Putamen (tissue), 1 donor: ENCODE data around the gene CLEC2B.
"Not testable (repeated sequence)": the region's sequence is repeated elsewhere in the genome, so short reads cannot be mapped to it uniquely, and the experiment has no call there.

Experiments
- DNase-seq: peaks from one replicate; pipeline ENCODE4 v3.0.0-alpha.2; 2016; ENCODE audit warnings: low spot score

Gene CLEC2B

DNA sequence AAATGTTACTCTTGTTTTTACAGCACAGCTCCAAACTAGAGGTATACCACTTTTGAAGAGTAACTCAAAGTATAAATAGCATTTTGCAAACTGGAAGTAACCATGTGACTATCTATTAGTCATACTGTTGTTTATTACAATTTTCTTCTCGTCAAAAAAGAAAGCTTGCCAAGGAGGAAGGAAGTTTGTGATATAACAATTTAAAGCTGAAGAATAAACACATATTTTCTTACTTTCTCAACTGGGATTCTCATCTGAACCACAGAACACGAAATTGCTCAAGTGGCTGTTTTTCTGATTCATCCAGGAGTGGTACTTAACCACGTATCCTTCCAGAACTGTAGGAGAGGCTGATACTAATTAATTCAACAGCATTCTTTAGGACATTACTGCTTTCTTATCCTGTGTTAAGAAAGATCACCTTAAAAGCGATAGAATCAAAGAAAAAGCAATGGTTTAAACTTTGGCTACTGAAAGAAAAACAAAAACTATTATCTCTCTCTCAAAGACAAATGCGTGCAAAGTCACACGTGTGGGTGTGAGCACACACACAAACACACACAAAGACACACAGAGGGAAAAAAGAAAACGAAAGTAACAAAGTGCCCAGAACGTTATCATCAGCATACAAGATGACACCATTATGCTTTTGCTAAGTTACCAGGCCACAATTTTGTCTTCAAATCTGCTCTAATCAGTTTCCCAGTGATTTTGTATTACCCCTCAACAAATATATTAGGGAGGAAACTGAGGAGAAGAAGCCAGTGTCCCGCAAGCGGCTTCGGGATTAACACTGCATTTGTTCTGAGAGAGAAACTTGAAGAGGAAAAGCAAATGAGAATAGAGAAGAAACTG is at the start of gene CLEC2B:
CLEC2B (minus strand) TSS at position 48 of the 855 bp plus-strand sequence.
- no peak for DNase-seq

DNA sequence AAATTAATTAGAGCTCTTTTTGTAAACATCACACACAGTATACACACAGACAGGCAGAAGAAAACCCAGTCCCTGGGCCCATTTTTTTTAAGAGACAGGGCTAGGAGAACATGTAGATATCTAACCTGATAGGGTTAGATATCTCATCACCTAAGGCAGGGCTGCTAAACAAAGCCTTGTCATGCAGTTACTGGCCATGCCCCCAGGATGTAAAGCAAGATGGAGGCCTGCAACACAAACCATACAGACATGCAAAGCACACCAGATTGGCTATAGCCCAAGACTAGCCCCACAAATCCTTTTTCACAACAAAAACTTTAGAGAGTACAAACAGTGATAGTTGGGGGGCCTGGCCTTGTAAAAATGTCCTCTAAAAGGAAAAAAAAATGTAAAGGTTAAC is 42.6 kb upstream of the CLEC2B start:
- no peak for DNase-seq

DNA sequence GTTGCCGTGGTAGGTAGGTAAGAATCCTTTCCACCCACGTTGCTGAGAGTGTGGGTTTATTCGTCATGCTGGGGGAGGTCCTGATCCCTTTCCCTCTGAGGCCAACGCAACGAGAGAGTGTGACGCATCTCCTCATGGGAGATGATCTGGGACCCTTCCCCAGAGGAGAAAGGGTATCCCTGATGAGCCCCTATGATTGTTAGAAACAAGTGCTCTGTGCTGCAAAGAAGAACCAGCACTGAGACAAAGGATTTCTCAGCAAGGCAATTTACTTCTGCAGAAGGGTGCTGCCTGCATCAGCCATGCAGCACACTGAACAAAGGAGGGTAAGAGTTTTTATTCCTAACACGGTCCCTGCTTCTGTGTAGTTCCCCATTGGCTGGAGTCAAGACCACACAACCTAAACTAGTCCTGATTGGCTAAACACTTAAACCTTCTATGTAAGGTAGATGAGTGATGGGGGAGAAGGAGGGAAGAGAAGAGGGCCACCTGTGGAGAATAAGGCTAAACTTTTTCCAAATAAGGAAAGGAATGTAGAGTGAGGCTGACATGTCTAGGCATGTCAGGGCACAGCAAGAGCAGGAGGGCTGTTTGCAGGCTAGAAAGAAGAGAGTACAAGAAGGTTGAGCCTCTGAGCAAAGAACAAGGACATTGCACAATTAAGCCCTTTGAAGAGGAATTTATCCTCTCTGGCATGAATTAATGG is 41.7 kb upstream of the CLEC2B start:
- no peak for DNase-seq

DNA sequence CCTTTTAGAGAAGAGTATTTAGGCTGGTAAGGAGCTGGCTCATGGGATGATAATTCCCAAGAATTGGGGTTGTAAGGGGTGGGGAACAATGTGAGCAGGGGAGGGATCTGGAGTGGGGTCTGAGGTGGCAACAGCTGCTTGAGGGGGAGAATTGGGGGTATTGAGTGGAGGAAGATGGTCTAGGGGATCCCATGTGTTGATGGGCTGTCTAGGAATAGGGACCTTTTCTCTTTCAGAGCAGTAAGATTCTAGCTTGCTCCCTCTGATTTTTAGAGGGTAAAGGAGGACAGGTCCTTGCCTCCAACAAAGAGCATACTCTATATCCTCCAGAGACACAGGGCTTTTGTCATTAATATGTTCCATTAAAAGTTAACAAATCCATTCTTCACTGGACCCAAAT is 40.6 kb upstream of the CLEC2B start:
- DNase-seq: no peak

DNA sequence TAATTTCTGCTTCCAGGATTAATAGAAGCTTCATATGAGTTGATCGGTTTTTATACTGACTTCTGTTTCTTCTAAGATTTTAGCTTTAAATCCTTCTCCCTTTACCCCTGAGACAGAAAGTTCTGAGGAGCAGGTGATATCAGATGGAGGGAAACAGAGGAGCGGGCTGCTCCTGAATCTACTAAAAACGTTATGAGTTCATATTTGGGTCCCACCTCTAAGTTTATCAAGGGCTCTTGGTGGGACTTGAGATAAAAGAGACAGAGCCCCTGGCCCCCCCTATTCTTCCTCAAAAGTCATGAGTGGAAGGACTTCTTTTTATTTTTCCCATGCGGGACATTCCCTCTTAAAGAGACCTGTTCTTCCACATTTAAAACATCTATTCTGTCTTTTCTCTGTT is 39.2 kb upstream of the CLEC2B start:
- DNase-seq: no peak

DNA sequence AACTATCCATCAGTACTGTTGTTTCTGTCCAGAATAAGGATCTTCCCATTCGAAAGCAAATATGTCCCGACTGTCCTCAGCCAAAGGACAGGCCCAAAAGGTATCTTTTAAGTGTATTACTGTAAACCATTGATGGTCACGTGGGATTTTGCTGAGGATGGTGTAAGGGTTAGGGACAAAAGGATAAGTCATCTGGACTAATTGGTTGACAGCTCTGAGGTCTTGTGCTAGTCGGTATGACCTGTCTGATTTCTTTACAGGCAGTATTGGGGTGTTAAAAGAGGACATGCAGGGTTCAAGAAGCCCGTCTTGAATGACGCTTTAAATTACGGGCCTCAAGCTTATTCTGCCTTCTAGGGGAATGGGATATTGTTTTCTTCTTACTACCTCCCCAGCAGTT is 38.6 kb upstream of the CLEC2B start:
- DNase-seq: no peak

DNA sequence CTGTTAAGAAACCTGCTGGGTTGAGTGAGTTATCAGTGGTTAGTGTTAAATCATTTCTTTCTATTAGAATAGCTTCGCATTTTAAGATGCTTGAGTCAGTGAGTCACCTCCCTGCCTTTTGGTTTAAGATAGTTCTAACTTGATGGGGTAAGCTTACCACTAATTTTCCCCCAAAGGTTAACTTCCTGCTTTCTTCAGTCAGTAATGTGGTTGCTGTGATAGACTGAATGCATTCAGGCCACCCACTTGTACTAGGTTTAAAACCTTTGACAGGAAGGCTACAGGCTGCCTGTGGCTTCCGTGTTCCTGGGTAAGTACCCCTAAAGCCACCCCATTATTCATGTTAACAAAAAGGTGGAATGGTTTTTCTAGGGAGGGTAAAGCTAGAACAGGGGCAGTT is 37.7 kb upstream of the CLEC2B start:
- no peak for DNase-seq

DNA sequence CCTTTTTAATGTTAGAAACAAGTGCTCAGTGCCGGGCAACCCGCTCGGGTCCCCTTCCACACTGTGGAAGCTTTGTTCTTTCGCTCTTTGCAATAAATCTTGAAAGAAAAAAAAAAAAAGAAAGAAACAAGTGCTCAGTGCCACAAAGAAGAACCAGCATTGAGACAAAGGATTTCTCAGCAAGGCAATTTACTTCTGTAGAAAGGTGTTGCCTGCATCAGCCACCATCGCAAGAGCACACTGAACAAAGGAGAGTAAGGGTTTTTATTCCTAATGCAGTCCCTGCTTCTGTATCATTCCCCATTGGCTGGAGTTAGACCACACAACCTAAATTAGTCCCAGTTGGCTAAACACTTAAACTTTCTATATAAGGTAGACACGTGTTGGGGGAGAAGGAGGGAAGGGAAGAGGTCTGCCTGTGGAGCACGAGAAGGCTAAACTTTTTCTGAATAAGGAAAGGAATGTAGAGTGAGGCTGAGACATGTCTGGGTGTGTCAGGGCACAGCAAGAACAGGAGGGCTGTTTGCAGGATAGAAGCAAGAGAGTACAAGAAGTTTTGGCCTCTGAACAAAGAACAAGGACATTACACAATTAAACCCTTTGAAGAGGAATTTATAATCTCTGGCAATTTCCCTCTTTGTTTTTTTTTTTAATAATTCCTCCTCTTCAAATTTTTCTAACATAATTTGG is 33.5 kb upstream of the CLEC2B start:
- DNase-seq: no peak

DNA sequence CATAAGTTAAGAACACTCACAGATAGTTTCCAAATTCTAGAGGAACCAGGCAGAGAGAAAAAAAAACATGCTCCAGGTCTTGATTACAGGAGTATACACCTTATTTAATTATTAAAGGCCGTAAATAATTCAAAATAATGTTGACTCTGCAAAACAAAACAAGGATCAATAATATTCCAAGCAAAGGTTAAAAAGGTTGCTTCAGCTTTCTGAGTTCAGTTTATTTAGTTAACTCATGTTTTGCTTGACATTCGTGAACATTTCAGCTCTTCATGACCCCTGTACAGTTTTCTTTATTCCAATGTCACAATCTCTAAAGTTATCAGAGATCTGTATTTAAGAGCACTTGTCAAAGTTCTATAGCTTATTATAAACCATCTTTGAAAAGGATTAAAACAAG is 31.8 kb upstream of the CLEC2B start:
- no peak for DNase-seq

DNA sequence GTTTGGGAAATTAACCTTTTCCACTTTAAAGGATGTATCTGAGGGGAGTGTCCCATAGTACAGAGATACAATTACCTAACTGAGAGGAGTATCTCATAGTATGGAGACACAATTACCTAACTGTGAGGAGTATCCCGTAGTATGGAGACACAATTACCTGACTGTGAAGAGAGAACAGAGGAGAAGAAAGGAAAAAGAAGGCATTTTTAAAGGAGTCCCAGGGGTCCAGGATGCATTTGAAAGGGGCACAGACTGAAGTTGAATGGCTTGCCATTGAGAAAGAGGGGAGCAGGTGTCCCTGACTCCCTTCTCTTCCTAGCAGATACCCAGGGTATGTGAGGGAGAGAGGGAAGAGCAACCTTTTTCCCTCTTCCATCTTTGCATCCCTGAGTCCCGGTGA is 30.1 kb upstream of the CLEC2B start:
- no peak for DNase-seq

DNA sequence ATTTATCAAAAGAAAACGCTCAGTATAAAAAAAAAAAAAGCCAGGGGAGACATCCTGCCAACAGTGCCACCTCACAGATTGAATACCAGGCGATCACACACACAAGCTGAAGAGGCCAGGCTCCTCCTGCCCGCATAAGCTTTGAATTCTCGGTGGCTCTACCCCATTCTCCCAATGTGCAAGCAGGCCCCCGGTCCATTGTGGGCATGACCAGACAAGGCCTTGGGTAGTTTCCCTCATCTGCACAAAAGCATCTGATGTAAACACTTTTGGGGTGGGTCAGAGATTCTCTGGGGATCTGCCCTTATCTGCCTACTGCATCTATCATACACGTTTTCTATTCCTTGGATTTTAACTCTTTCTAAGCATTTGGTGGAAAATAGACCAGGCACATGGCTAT is 28.4 kb upstream of the CLEC2B start:
- DNase-seq: no peak

DNA sequence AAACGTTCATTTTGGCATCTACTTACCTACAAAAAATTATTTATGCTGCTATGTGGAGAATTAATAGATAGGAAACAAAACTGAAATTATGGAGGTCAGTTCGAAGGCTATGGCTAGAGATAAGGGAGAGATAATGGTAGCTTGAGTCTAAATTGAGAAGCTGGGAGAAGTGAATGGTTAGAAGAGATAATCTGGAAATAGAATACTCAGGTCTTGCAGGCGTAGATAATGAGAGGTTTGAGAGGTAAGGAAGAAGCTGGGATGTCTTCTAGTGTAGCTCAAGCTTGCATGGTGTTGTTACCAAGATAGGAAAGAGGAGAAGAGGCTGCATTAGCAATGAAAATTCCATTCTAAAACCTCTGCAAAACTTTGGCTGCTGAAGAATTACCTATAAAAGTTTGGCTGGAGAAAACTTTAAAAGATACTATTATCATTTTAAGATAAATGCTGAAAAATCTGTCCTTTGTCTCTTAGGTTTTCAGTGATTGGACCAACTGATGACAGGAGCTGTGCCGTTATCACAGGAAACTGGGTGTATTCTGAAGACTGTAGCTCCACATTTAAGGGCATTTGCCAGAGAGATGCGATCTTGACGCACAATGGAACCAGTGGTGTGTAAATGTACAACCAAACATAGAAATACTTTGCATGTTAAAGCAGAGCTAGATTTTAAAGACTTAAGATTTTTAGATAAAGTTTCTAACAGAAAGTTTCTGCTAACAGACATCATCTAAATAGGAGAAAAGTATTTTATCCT is 26.2 kb upstream of the CLEC2B start:
- no peak for DNase-seq

DNA sequence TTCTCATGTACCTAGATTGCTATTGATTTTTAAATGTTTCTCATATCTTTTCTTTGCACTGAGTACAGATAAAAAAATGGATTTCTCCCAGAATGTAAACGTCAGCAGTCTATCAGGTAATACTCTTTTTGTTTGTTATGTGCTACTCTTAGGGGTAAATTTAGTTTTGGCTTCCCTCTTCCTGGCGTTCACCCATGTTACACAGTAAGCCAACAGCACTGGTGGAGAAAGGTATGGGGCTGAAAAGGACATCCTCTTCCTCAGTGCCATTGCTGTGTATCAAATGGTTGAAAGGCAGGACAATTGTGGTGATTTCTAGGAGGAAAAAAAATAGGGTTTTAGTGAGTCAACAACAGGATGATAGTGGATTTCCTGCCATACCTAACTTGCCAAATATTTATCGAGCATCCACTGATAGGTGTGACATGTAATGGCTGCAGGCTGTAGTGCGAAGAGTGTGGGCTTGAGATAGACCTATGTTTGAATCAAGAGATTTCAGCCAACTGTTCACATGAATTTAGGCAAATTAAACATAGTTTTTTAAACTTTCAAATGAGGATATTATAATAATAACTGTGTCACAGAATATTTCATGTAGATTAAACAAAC is 19.6 kb upstream of the CLEC2B start:
- no peak for DNase-seq

DNA sequence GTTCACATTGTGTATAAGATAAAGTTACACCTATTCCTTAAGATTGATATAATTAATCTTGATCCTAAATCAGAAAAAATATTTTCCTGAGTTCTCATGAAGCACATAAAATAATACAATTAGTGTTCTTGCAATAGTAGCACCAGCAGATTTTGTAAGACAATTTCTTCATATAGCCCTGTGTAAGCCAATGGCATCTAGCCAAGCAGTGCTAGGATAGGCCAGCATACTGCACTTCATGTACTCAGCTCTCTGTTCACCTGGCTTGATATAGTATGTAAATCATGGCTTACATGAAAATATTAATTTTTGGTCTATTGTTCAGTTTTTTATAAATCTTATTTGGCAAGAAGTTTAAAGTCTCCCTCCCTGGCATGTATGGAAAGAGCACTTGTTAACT is 14.0 kb upstream of the CLEC2B start:
- DNase-seq: no peak

DNA sequence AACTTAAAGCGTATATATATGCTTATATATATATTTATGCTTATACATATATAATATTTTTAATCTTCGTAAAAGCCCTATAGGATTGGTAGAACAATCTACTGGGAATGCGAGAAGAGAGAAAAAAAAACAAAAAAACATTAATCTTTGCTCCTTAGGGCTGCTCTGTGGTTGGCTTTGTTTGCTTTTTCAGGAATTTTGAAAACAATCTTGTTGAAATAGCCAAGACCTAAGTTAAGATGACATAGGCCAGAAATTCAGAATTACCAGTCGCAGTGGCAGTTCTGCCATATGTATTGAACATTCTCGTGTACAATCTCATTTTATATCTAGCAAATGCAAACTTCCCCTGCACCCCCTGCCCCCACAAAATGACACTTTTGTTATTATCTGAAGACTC is 12.8 kb upstream of the CLEC2B start:
- no peak for DNase-seq

DNA sequence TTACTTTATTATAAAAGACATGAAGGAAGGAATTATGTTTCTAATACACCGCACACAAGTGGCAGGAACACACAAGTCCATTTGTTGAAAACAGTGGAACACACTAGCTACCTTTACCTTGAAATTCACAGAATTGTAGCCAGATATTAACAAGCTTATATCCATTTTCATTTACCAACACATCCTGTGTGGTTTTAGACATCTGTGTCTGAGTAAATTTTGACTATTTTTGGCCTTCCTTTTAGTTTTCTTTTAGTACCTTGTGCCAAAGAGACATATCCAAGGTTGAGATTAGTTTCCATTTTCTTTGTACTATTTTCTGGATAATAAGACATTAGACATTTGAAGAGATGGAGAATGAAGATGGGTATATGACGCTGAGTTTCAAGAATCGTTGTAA is 12.1 kb upstream of the CLEC2B start, which contains the start of gene KLRF2:
KLRF2 (plus strand) TSS at position 244 of the 400 bp plus-strand sequence; CDS start at position 351, 107 bp downstream.
- no peak for DNase-seq

DNA sequence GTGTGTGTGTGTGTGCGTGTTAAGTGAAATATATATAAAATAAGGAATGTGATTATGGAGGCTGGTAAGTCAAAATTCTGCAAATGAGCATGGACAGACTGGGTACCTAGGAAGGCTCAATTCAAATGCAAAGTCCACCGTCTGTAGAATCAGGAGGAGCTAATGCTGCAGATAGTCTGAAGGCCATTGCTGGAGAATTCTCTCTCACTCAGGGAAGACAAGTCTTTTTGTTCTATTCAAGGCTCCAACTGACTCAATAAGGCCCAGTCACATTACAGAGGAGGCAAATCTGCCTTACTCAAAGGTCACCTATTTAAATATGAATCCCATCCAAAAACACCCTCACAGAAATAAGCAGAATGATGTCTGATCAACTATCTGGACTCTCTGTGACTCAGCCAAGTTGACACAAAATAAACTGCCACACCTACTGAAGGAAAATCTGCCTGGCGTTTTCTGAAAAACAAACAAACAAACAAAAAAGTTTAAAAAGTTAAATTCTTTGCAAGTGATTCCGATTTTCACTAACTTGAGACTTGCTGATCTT is 11.5 kb upstream of the CLEC2B start:
- no peak for DNase-seq

DNA sequence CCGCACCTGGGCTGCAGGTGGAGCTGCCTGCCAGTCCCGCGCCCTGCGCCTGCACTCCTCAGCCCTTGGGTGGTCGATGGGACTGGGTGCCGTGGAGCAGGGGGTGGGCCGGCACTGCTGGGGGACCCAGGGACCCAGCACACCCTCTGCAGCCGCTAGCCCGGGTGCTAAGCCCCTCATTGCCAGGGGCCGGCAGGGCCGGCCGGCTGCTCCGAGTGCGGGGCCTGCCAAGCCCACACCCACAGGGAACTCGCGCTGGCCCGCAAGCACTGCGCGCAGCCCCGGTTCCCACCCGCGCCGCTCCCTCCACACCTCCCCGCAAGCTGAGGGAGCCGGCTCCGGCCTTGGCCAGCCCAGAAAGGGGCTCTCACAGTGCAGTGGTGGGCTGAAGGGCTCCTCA is 7.0 kb upstream of the CLEC2B start:
- DNase-seq: not testable (repeated sequence)

DNA sequence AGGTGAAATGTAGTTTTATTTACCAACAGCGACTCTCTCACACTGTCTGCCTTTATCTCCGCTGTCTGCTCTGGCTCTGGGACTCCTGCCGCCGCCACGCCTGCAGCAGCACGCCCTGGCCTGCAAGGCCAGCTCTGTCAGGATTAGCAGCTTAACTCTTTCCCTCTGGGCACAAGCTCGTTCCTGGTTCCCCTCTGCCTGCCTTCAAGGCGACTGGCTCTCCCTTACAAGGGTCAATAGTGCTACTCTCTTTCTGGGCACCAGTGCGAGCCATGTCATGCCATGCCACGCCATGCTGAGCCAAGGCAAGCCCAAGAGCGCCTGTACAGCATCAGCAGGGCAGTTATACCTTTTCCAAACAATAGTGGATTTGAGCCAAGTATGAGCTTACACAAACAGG is 3.6 kb upstream of the CLEC2B start:
- no peak for DNase-seq

DNA sequence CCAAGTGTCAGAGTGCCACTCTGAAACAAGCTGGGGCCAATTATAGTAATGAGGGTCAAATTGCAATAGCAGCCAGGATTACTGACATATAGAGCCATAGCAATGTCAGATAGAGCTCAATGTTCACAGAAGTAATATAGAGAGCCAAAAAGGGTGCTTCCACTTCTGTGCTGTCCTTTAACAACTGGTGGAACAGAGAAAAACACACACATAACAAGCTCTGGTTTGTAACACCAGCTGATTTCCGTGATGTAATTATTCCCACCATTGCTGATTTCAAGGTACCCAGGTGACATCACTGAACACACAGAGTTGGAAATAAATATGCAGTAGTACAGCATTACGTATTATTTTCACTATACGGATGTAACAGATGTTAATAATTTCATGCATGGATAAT is 3.0 kb upstream of the CLEC2B start:
- DNase-seq: no peak

DNA sequence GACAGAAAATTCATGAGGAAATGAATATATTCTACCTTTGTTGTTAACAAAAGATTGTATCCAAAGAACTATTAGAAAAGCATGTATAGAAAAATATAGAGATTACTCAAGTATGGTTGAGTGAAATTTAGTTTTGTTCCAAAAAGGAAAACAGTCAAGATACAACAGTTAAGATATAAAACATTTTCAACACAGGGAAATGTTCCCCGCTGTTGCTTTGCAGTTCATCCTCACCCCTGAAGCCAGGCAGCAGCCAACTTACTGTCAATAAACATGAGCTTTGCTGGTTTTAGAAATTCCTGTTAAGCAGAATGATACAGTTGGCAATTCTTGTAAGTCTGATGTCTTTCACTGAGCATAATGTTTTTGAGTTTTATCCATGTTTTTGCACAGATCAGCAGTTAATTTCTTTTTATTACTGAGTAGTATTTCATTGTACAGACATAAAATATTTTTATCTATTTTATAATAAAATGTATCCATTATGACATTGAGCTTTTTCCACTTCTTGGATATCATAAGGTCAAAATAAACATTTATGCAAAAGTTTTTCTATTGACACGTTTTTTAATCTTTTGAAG is 1.2 kb upstream of the CLEC2B start:
- no peak for DNase-seq
